ENCODE results near the gene DPP4. TPM values are rescaled to one million over a fixed set of nuclear protein-coding genes. Genes with fewer than 3 reads are reported as not detected.

Gene DPP4
- total RNA-seq, 1 experiment from 2014 or later: 0.80 TPM

DNA sequence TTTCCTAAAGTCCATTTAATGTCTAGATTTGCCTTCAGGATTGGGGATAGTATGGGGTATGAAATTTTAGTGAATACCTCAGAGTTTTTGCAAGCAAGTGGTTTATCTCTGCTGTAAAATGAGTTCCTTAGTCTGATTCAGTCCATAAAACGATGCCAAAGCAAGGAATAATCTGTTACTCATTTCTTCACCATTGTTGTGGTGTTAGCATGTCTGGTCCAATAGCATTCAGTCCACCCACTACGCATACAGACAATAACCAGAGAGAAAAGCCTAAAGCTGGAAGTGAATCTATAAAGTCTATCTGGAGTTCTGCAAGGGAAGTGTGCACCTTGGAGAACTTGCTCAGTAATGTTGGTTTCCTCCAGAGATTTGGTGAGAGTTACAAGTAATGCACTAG is 12.9 kb upstream of the DPP4 start:
- no peak for DNase-seq (ENCODE audit: low spot score)
- no peaks in the 10 kb centered on the region for H3K36me3 ChIP-seq (ENCODE audit: insufficient read depth, low read length, poor library complexity, severe bottlenecking)
- POLR2A ChIA-PET (ENCODE audit: low non-redundant PET): no interaction called here
- H3K27ac ChIP-seq (ENCODE audit: low read depth, low read length, poor library complexity, severe bottlenecking): no peak overlapping the region
- H3K4me3 ChIP-seq (ENCODE audit: low read depth, low read length, poor library complexity, severe bottlenecking): no peak overlapping the region
- TF ChIP-seq, protein P1, sequence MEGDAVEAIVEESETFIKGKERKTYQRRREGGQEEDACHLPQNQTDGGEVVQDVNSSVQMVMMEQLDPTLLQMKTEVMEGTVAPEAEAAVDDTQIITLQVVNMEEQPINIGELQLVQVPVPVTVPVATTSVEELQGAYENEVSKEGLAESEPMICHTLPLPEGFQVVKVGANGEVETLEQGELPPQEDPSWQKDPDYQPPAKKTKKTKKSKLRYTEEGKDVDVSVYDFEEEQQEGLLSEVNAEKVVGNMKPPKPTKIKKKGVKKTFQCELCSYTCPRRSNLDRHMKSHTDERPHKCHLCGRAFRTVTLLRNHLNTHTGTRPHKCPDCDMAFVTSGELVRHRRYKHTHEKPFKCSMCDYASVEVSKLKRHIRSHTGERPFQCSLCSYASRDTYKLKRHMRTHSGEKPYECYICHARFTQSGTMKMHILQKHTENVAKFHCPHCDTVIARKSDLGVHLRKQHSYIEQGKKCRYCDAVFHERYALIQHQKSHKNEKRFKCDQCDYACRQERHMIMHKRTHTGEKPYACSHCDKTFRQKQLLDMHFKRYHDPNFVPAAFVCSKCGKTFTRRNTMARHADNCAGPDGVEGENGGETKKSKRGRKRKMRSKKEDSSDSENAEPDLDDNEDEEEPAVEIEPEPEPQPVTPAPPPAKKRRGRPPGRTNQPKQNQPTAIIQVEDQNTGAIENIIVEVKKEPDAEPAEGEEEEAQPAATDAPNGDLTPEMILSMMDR (conservative IDR thresholded peaks at IDR 0.05; ENCODE audit: low read depth, low read length): no peak
- no peak for TF ChIP-seq EZH2 (IDR thresholded peaks at IDR 0.05; ENCODE audit: borderline replicate concordance, low read depth, low read length, poor library complexity, severe bottlenecking)
- H3K27me3 ChIP-seq (replicated peaks; ENCODE audit: insufficient read depth, low read depth, low read length, poor library complexity): no peaks in the 10 kb centered on the region
- intact Hi-C loops (cut with micrococcal nuclease; ENCODE audit: unreplicated experiment): no loop called here
- H3K9me3 ChIP-seq (ENCODE audit: low read depth, low read length, poor library complexity, severe bottlenecking): no peaks in the 10 kb centered on the region
- CTCF ChIA-PET: no interaction called here
- H3K4me1 ChIP-seq (ENCODE audit: insufficient read depth, low read length, poor library complexity, severe bottlenecking): no peaks in the 10 kb centered on the region
- BruUV-seq (replicated peaks): no TSS peak

DNA sequence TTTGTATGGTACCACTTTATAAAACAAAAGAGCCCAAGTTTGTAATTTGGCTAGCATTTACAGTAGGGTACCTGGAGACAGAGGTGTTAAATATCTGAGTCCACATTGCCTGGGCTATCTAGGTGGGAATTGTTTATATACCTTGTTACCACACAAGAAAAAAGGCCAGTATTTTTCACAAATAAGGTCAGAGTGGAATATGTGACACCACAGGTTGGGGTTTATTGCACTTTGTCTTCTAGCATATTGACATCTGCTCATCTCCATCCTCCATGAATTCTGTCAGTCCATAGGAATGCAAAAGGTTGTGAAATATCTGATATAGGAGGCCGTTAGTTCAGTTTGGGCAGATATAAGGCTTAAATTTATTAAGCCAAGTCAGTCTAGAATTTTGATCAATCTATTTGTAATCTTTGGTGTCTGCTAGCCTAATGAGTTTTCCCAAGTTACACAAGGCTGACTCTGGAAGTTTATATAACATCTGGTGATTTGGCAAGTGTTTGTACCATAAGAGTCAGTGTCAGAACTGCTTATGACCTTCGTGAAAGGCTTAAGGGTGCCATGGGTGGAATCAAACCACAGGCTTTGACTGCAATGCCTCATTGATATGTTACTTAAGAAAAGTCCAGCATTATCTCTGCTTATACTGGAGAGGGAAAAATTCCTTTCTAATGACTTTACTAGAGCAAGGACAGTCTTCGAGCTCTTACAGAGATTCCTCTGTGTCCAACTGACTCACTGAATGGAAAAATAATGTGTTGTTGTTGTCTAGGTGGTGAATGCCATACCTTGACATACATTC is 11.3 kb upstream of the DPP4 start:
- Histone ChIP-seq H3K4me3 (ENCODE audit: low read depth, low read length, poor library complexity, severe bottlenecking) (no peak overlapping the region), H3K4me1 (ENCODE audit: insufficient read depth, low read length, poor library complexity, severe bottlenecking) (no peaks in the 10 kb centered on the region), H3K36me3 (ENCODE audit: insufficient read depth, low read length, poor library complexity, severe bottlenecking) (no peaks in the 10 kb centered on the region), H3K27me3 (replicated peaks; ENCODE audit: insufficient read depth, low read depth, low read length, poor library complexity) (no peaks in the 10 kb centered on the region), H3K9me3 (ENCODE audit: low read depth, low read length, poor library complexity, severe bottlenecking) (no peaks in the 10 kb centered on the region), H3K27ac (ENCODE audit: low read depth, low read length, poor library complexity, severe bottlenecking) (no peak overlapping the region)
- TF ChIP-seq EZH2 (IDR thresholded peaks at IDR 0.05; ENCODE audit: borderline replicate concordance, low read depth, low read length, poor library complexity, severe bottlenecking): no peak
- TF ChIP-seq, protein P1 (conservative IDR thresholded peaks at IDR 0.05; ENCODE audit: low read depth, low read length): no peak
- CTCF ChIA-PET: no interaction called here
- intact Hi-C loops (cut with micrococcal nuclease; ENCODE audit: unreplicated experiment): no loop called here
- no TSS peak for BruUV-seq (replicated peaks)
- DNase-seq (ENCODE audit: low spot score): no peak
- POLR2A ChIA-PET (ENCODE audit: low non-redundant PET): no interaction called here

DNA sequence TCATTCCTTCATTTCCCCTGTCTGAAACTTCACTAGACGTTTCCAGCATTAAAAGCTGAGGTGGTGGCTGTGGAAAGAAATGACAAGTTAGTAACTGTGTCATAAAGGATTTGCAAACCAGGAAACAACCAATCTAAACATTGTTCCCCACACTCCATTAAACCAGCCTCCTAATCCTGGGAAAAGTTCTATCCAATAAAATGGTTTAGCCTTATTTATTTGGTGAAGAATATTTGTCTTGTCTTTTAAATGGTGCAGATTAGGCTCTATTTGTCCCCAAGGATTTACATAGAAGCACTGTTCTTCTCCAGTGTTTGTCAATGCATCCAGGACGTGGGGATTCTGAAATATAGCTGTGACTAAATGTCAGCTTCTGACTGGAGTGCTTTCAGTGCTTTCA is 10.5 kb upstream of the DPP4 start:
- no TSS peak for BruUV-seq (replicated peaks)
- no peaks in the 10 kb centered on the region for H3K27me3 ChIP-seq (replicated peaks; ENCODE audit: insufficient read depth, low read depth, low read length, poor library complexity)
- no peak overlapping the region for H3K27ac ChIP-seq (ENCODE audit: low read depth, low read length, poor library complexity, severe bottlenecking)
- DNase-seq (ENCODE audit: low spot score): no peak
- H3K36me3 ChIP-seq (ENCODE audit: insufficient read depth, low read length, poor library complexity, severe bottlenecking): no peaks in the 10 kb centered on the region
- ChIA-PET CTCF (no interaction called here), POLR2A (ENCODE audit: low non-redundant PET) (no interaction called here)
- no peak overlapping the region for H3K4me3 ChIP-seq (ENCODE audit: low read depth, low read length, poor library complexity, severe bottlenecking)
- H3K9me3 ChIP-seq (ENCODE audit: low read depth, low read length, poor library complexity, severe bottlenecking): peaks cover 2% of the 10 kb centered on the region
- intact Hi-C loops (cut with micrococcal nuclease; ENCODE audit: unreplicated experiment): no loop called here
- H3K4me1 ChIP-seq (ENCODE audit: insufficient read depth, low read length, poor library complexity, severe bottlenecking): no peaks in the 10 kb centered on the region
- TF ChIP-seq, protein P1 (conservative IDR thresholded peaks at IDR 0.05; ENCODE audit: low read depth, low read length): no peak
- no peak for TF ChIP-seq EZH2 (IDR thresholded peaks at IDR 0.05; ENCODE audit: borderline replicate concordance, low read depth, low read length, poor library complexity, severe bottlenecking)

Measured in A673 (cell line).